Effector memory CD8-positive, alpha-beta T cell (primary cell): Measurements from ENCODE around the gene TAGLN.

Experiments used
- ATAC-seq: fragments of 150-1000 bp; cut with Tn5 transposase; replicated peaks from 2 replicates; pipeline ENCODE4 v1.10.0; 2021; ENCODE audit warnings: mild to moderate bottlenecking, moderate library complexity
- DNase-seq, 3 experiments: peaks; one replicate each; pipeline ENCODE4 v3.0.0; 2021
- H3K27ac Mint-ChIP-seq, 2 donors: one replicate each; pipeline ENCODE4 v1.8.0; 2022; ENCODE audit warnings: mild to moderate bottlenecking in 2 of 2, mixed read lengths in 2 of 2, moderate library complexity in 2 of 2
- H3K27me3 Mint-ChIP-seq, 2 donors: one replicate each; pipeline ENCODE4 v1.8.0; 2022; ENCODE audit warnings: mixed read lengths in 2 of 2
- H3K36me3 Mint-ChIP-seq: one replicate; pipeline ENCODE4 v1.8.0; 2022; ENCODE audit warnings: mild to moderate bottlenecking, moderate library complexity, mixed read lengths; ENCODE audit not compliant: insufficient read depth
- H3K4me1 Mint-ChIP-seq, 2 donors: one replicate each; pipeline ENCODE4 v1.8.0; 2022; ENCODE audit warnings: low read depth in 2 of 2, mixed read lengths in 2 of 2
- H3K4me3 Mint-ChIP-seq, 2 donors: one replicate each; pipeline ENCODE4 v1.8.0; 2022; ENCODE audit warnings: mild to moderate bottlenecking in 2 of 2, mixed read lengths in 2 of 2, moderate library complexity in 2 of 2
- H3K9me3 Mint-ChIP-seq, 2 donors: one replicate each; pipeline ENCODE4 v1.8.0; 2022; ENCODE audit warnings: mixed read lengths in 2 of 2
- total RNA-seq, 9 experiments: gene quantifications; one replicate each; lab custom pipeline; 2026; lab: John Stamatoyannopoulos, UW

The TAGLN gene
- 2.0 to 17.6 (median 4.0) reads per million in 9 experiments for total RNA-seq

GRCh38 chr11:117199053-117199915 is at the start of gene TAGLN:
Gene TAGLN (plus strand): TSS chr11:117199370. CDS start chr11:117203014, 3,644 bp downstream.
- Mint-ChIP-seq H3K27ac (peak within 1 kb of the TSS in 1 of 2 donors; percentile 77), H3K4me3 (no peak within 1 kb of the TSS), H3K4me1 (peaks cover 8 to 10% of the 10 kb centered on the region in 2 donors), H3K36me3 (peaks cover 40% of the 10 kb centered on the region), H3K9me3 (no peaks in the 10 kb centered on the region), H3K27me3 (no peaks in the 10 kb centered on the region)
- DNase-seq: no peak
- no peak for ATAC-seq

DNA sequence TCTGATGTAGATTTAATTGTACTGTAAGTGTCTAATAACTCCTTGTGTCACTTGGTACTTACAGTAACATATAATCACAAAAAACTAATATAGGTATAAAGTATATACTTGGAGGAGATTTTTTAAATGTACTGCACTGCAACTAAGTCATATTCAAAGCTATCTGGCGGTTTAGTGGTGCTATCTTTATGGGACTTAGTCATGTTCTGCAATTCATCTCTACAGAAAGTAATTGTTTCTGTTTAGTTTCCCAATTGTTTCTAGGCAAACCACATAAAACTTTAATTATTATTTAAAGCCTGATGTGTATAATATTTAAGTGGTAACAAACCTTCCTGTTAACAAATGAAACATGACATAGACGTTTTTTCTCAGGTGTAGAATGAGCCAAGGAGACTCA is 47.1 kb upstream of the TAGLN start:
- Mint-ChIP-seq H3K9me3 (no peaks in the 10 kb centered on the region), H3K4me1 (peaks cover 21 to 44% of the 10 kb centered on the region in 2 donors), H3K27ac (peak overlapping the region in 1 of 2 donors; percentile 69), H3K4me3 (no peak overlapping the region), H3K27me3 (no peaks in the 10 kb centered on the region), H3K36me3 (peaks cover 58% of the 10 kb centered on the region)
- ATAC-seq (no peak), DNase-seq (no peak)

DNA sequence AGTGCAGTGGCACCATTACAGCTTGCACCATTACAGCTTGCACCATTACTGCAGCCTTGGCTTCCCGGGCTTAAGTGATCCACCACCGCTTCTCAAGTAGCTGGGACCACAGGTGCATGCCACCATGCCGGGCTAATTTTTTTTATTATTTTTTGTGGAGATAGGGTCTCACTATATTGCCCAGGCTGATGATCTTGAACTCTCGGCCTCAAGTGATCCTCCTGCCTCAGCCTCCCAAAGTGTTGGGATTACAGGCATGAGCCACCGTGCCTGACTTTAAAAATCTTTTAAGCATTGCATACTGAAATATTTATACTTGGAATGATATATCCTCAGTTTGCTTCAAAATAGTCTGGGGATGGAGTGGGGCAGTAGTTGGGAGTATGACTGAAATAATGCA is 44.7 kb upstream of the TAGLN start:
- peak overlapping the region in 1 of 2 donors; percentile 69 for H3K27ac Mint-ChIP-seq
- peaks cover 56% of the 10 kb centered on the region for H3K36me3 Mint-ChIP-seq
- peaks cover 17 to 40% of the 10 kb centered on the region in 2 donors for H3K4me1 Mint-ChIP-seq
- H3K27me3 Mint-ChIP-seq: no peaks in the 10 kb centered on the region
- H3K4me3 Mint-ChIP-seq: no peak overlapping the region
- no peak for ATAC-seq
- H3K9me3 Mint-ChIP-seq: no peaks in the 10 kb centered on the region
- no peak for DNase-seq

DNA sequence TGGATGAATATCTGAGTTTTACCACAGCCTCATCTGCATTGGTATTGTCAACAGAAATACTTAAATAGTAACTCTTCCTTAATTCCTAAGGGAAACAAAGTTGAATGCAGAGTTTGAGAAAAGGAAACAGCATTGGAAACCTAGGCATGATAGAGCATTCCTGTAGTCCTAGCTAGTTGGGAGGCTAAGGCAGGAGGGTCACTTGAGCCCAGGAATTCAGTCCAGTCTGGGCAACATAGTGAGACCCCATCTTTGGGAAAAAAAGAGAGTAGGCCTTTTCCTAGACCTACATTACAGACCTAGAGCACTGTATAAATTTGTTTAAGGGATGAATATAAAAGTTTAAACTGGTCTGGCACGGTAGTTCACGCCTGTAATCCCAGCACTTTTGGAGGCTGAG is 41.7 kb upstream of the TAGLN start:
- no peak for DNase-seq
- no peak for ATAC-seq
- Mint-ChIP-seq H3K36me3 (peaks cover 72% of the 10 kb centered on the region), H3K4me1 (peaks cover 12 to 24% of the 10 kb centered on the region in 2 donors), H3K9me3 (no peaks in the 10 kb centered on the region), H3K27me3 (no peaks in the 10 kb centered on the region), H3K4me3 (no peak overlapping the region), H3K27ac (no peak overlapping the region)

DNA sequence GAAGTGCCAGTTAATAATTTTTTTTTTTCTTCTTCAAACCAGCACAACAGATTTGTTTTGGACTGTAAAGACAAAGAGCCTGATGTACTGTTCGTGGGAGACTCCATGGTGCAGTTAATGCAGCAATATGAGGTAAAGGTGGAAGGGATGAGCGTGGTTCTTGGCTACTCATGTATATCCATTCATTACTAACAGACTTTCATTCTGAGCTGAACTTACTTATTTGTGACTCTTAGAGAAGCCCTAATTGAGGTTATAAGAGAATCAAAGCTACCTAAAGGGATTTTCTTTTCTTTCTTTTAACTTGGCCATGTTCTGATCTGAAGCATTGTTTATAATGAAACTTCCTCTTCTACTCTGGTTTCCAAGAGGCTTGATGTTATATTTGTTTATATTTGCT is 39.3 kb upstream of the TAGLN start:
- H3K4me1 Mint-ChIP-seq: peaks cover 12 to 16% of the 10 kb centered on the region in 2 donors
- H3K27me3 Mint-ChIP-seq: no peaks in the 10 kb centered on the region
- DNase-seq (no peak), ATAC-seq (no peak)
- H3K36me3 Mint-ChIP-seq: peaks cover 78% of the 10 kb centered on the region
- peak overlapping the region in 1 of 2 donors; percentile 50 for H3K27ac Mint-ChIP-seq
- H3K9me3 Mint-ChIP-seq: no peaks in the 10 kb centered on the region
- no peak overlapping the region for H3K4me3 Mint-ChIP-seq

DNA sequence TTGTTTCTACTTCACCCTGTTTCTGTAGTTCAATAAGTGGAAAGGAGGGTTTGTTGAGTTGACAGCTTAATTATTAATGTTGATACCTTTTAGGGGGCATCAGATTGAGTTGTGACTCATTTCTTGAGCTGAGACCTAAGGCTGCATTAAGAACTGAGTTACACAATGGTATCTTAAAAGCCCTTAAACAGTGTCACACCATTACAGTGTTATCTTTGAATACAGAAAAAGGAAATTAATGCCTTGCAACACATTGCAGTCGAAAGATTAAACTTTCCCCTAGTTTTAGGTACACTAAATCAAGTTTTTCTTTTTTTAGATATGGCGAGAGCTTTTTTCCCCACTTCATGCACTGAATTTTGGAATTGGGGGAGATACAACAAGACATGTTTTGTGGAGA is 38.3 kb upstream of the TAGLN start:
- Mint-ChIP-seq H3K27me3 (no peaks in the 10 kb centered on the region), H3K4me1 (peaks cover 12 to 14% of the 10 kb centered on the region in 2 donors), H3K4me3 (no peak overlapping the region), H3K9me3 (no peaks in the 10 kb centered on the region), H3K27ac (peak overlapping the region in 1 of 2 donors; percentile 52), H3K36me3 (peaks cover 84% of the 10 kb centered on the region)
- DNase-seq: no peak
- no peak for ATAC-seq

GRCh38 chr11:117166491-117166890 is 32.7 kb upstream of the TAGLN start:
- no peak for ATAC-seq
- peaks cover 83% of the 10 kb centered on the region for H3K36me3 Mint-ChIP-seq
- no peaks in the 10 kb centered on the region for H3K9me3 Mint-ChIP-seq
- DNase-seq: no peak
- H3K4me3 Mint-ChIP-seq: no peak overlapping the region
- H3K4me1 Mint-ChIP-seq: peaks cover 0 to 11% of the 10 kb centered on the region in 2 donors
- H3K27me3 Mint-ChIP-seq: no peaks in the 10 kb centered on the region
- no peak overlapping the region for H3K27ac Mint-ChIP-seq

GRCh38 chr11:117169736-117170135 is 29.4 kb upstream of the TAGLN start:
- H3K36me3 Mint-ChIP-seq: peaks cover 57% of the 10 kb centered on the region

DNA sequence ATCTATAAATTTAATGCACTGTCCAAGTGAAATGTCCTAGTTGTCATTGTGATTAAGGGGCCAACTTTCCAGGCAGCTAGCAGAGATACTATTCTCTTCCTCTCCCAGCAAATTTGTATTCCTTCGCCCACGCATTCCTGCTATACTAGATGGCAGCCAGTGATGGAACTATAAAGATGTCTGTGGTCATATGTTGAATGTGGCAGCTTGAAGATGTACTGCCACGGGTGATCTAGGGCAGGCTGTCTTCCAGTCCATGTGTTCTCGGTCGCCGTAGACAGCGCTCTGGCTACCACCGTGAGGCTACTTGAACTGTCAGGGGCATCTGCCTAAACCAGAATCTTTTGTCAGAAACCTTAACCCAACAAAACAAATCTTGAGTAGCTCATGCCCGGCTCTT is 29.0 kb upstream of the TAGLN start:
- Mint-ChIP-seq H3K4me3 (no peak overlapping the region), H3K4me1 (peaks cover 2 to 14% of the 10 kb centered on the region in 2 donors), H3K9me3 (no peaks in the 10 kb centered on the region), H3K36me3 (peaks cover 52% of the 10 kb centered on the region), H3K27me3 (no peaks in the 10 kb centered on the region), H3K27ac (no peak overlapping the region)
- ATAC-seq: no peak
- no peak for DNase-seq

More at GRCh38 chr11:117169736-117170135, 29.4 kb upstream of the TAGLN start:
- H3K4me1 Mint-ChIP-seq: peaks cover 2 to 14% of the 10 kb centered on the region in 2 donors
- H3K9me3 Mint-ChIP-seq: no peaks in the 10 kb centered on the region
- peak overlapping the region in 1 of 2 donors; percentile 72 for H3K27ac Mint-ChIP-seq
- DNase-seq (no peak), ATAC-seq (no peak)
- H3K27me3 Mint-ChIP-seq: no peaks in the 10 kb centered on the region
- no peak overlapping the region for H3K4me3 Mint-ChIP-seq

DNA sequence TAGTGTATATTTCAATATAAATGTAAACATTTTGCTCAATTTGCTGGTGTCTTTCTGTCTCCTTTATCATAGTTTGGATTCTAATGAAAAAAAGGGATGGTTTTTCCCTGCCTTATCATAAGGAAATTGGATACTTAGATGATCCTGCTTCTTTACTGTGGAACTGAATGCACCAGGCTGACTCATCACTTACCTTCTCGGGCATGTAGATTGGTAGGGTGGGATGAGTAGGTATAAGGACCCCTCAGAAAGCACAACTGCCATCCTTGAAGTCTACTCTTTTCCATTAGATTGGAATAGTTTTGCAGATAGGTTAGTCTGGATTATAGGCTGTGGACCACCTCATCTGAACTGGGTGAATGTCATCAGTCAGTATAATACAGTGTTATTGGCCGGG is 28.2 kb upstream of the TAGLN start:
- Mint-ChIP-seq H3K36me3 (peaks cover 44% of the 10 kb centered on the region), H3K27ac (peak overlapping the region in 1 of 2 donors; percentile 44), H3K27me3 (no peaks in the 10 kb centered on the region), H3K4me3 (no peak overlapping the region), H3K4me1 (peaks cover 2 to 10% of the 10 kb centered on the region in 2 donors), H3K9me3 (no peaks in the 10 kb centered on the region)
- DNase-seq (no peak), ATAC-seq (no peak)

GRCh38 chr11:117171404-117172061 is 27.6 kb upstream of the TAGLN start:
- no peak overlapping the region for H3K4me3 Mint-ChIP-seq
- DNase-seq (no peak), ATAC-seq (no peak)
- H3K9me3 Mint-ChIP-seq: no peaks in the 10 kb centered on the region
- H3K27me3 Mint-ChIP-seq: no peaks in the 10 kb centered on the region
- peak overlapping the region; percentile 28 to 44 for H3K27ac Mint-ChIP-seq
- H3K36me3 Mint-ChIP-seq: peaks cover 44% of the 10 kb centered on the region
- peaks cover 2 to 9% of the 10 kb centered on the region in 2 donors for H3K4me1 Mint-ChIP-seq

GRCh38 chr11:117172724-117173421 is 26.3 kb upstream of the TAGLN start:
- peaks cover 2 to 6% of the 10 kb centered on the region in 2 donors for H3K4me1 Mint-ChIP-seq
- peaks cover 33% of the 10 kb centered on the region for H3K36me3 Mint-ChIP-seq
- H3K27ac Mint-ChIP-seq: peak overlapping the region; percentile 57 to 83
- ATAC-seq (no peak), DNase-seq (no peak)
- no peaks in the 10 kb centered on the region for H3K9me3 Mint-ChIP-seq
- no peaks in the 10 kb centered on the region for H3K27me3 Mint-ChIP-seq
- H3K4me3 Mint-ChIP-seq: no peak overlapping the region

GRCh38 chr11:117175104-117175503 is 24.1 kb upstream of the TAGLN start:
- Mint-ChIP-seq H3K9me3 (no peaks in the 10 kb centered on the region), H3K27ac (no peak overlapping the region), H3K27me3 (no peaks in the 10 kb centered on the region), H3K4me3 (no peak overlapping the region), H3K36me3 (peaks cover 23% of the 10 kb centered on the region), H3K4me1 (peaks cover 13 to 21% of the 10 kb centered on the region in 2 donors)
- ATAC-seq: no peak
- DNase-seq: no peak
